ENCODE measurements around the gene SOCS2.
"Not testable (repeated sequence)": the region's sequence is repeated elsewhere in the genome, so short reads cannot be mapped to it uniquely, and the experiment has no call there.

The SOCS2 gene

DNA sequence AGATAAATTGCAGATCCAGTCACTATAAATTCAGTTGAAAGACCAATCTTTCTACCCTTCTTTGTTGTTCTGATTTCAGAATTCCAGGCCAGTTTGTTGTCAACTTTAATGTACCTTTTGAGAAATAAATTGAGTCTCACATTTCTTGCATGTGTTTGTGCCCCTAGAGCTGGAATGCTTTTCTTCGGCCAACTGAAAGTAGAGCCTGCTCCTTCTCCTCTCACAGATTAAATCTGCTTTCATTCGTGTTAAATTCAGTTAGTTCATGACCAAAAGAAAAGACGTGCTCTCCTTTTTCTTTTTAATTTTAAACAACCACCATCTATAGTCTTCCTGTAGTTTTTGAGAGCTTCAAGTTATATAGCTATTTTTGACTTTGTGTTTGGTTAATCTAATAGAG, 22.9 kb downstream of the SOCS2 start:
- DNase-seq: no peak

DNA sequence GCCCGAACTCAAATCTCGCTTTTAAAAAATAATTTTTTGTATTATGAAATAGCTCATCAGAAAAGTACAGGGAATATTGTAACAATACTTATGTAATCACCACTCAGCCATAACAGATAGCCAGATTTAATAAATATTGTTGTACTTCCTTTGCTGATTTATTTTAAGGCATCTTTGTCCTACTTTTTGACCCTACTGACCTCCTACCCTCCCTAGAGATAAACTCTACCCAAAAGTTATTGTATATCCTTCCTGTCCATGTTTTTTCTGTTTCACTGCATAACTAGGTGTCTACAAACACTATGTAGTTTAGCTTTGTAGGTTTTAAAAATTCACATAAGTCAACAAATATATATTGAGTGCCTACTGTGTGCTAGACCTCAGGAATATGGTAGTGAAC, 25.1 kb downstream of the SOCS2 start:
- DNase-seq: no peak

DNA sequence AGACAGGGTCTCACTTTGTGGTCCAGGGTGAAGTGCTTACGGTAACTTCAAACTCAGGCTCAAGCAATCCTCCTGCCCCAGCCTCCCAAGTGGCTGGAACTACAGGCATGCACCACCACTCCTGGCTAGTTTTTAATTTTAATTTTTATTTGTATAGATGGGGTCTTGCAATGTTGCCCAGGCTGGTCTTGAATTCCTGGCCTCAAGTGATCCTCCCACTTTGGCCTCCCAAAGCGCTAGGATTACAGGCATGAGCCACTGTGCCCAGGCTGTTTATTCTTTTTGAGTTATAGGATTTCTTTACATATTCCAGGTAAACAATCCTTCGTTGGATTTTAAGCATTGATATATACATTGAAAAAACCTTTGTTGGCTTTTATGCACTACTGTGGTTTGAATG, 26.7 kb downstream of the SOCS2 start:
- no peak for DNase-seq

DNA sequence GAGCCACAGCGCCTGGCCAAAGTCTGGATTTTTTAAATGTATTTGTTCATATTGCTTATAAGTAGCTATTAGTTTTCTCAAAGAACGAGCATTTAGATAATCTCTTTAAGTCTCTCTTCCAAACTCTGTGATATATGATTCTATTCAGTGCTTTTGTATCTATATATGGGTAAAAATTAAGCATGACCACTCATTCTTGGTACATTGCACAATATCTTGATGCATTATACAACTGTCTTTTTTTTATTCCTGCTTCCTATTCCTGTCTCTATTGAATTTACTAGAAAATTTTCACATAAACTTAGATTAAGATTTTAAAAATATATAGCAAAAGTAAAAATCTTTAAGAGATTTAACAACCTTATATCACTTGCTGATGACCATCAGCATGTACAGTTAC, 29.1 kb downstream of the SOCS2 start:
- DNase-seq: no peak

DNA sequence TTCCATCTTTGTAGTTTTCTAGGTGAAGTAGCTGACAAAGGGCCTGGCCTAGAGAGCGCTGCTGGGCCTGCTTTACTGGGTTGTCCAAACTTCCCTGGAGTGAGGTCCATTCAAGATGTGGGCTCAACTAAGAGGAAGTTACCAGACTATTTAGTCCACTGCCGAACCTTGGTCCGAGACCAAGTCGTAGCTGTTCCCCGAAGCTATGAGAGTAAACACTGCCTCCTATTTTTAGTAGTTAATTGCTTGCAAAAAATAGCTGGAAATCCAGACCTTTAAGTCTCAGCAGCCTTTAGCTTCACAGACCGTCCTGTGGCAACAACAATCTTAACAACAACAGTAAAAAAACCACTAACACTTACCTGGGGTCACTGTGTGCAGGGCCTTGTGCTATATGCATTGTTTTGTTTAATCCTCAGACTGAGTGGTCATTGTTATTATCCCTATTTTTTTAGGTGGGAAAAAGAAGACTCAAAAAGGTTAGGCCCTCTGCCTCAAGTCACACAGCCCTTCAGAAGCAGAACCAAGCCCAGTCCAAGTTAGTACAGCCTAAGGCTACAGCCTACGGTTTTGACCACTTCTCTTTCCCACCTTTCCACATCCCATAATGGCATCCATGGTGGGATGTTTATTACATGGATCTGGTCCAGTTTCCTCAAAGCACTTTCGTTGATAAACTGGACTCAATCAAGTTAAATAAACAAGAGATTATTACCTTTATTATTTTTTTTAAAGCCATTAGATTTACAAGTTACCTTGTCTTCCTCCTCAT, 30.6 kb downstream of the SOCS2 start:
- no peak for DNase-seq

DNA sequence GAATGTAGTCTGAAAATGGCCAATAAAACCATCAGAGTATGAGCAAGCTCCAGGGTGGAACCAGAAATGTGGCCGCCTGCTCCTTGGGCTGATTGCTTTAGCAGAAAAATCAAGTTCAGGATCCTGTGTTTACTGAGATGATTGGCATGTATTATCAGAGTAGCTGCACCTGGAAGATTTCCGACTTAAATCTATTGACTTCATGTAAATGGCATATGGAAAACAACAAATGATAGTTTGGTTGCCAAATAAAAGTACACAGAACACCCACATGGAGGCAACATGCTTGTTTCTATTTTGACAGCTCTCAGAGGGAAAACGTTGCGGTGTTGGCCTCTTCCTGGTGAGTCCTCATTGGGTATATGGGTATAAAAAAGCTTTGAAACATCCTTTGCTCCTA, 31.3 kb downstream of the SOCS2 start:
- DNase-seq: no peak

DNA sequence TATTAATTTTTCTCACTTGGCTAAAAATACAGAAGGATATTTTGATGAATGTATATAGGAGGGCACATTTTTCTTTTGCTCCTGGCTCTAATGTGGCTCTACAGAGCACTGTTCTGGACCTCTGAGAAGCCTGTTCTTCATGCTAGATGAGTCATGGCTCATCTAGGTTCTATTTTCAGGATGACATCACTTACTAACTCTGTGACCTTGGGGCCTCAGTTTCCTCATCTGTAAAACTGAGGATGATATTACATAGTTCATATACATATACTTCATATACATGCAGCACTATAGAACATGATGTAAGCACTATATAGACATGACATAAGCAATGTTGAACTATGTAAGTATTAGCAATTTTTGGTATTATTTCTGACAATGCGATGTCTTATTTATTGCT, 35.8 kb downstream of the SOCS2 start:
- no peak for DNase-seq

DNA sequence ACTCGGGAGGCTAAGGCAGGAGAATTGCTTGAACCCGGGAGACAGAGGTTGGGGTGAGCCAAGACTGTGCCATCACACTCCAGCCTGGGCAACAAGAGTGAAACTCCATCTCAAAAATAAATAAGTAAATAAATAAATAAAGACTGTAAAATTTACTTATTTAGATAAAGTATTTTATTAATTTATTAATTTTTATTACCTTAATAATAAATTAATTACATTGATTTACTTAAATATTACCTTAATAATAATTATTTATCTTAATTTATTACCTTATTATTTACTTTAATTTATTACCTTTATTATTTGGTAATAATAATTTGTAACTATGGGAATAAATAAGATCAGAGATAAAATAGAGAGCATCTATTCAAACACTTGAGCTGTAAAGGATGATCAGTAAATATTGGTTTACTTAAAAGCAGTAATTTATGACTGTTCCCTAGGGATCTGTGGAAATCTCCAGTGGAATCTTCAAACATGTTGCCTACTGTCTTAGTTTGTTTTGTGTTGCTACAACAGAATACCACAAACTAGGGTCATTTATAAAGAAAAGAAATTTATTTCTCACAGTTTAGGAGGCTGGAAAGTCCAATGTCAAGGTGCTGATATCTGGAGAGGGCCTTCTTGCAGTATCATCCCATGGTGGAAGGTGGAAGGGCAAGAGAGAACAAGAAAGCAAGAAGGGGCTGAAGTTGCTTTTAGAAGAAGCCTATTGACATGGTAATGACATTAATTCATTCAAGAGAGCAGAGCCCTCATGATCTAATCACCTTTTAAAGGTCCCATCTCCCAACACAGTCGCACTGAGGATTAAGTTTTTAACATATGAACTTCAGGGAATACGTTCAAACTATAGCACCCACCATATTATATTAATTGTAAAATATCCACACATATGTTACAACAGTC, 37.1 kb downstream of the SOCS2 start:
- DNase-seq: no peak

DNA sequence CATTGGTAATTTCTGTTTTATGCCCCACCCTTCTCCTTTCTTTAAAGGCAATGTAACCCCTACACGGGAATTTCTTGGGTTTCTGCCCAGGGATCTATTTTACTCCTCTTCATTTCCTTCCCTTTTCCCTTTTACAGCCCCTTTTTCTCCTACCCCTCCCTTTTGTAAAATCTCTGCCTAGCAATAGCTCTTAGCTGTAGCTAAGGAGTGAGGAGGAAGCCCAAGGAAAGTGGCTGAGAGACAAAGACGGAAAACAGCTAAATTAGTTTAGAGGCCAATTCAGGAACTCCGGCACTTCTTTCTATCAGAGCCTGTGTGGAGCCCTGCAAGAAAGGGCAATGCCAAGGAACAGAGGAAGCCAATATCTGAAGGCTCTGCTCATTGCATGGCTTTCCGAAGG, 40.3 kb downstream of the SOCS2 start:
- DNase-seq: no peak

DNA sequence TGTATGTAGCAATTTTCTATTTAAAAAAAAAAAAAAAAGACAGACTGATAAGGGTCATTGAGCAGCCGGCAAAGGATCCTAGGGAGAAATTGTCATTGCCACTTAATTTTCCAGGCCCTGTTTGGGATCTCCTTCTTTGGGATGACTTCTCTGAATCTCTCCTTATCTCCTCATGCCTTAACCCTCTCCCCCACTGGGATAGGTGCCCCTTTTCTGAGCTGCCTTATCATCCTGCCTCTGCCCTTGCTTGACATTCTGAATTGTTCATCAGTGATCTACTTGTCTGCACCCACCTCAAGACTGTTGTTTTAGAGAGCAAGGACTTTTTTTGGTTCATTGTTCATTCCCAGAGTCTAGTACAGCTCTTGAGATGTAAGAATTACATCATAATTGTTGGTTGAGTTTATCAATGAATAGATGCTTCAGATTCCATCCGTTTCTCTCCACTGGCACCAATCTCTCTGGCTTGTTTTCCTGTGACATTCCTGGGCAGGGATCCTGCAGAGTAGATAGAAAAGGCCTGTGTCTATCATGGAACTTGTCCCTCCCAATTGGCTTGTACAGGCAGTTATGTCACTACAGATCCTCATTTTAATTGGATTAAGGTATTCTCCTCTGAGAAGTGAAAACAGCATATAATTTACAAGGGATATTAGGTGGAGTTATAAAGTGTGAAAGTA, 42.6 kb downstream of the SOCS2 start:
- DNase-seq: no peak

DNA sequence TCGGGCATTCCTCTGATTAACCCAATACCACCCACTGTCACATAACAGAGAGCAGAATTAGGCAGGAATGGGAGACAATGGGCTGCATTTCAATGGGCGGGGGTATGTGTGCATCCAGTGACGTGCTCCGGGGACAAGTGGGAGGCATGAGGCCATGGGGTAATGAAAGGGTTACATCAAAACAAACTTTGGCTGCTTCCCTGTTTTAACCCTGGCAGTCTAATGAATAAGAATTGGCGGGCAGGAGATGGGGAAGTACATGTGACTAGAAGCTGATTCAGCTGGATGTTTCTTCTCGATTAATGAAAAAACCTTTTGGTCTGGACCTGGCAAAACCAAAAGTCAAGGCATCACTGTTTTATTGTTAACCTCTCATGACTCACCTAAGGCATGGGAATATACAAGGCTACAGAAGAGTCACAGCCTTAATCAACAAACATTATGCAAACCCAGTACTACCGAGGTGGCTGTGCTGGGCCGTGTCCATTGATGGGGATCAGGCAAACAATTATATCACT, 44.2 kb downstream of the SOCS2 start:
- DNase-seq: peak in 1 of 2 experiments; percentile 50

DNA sequence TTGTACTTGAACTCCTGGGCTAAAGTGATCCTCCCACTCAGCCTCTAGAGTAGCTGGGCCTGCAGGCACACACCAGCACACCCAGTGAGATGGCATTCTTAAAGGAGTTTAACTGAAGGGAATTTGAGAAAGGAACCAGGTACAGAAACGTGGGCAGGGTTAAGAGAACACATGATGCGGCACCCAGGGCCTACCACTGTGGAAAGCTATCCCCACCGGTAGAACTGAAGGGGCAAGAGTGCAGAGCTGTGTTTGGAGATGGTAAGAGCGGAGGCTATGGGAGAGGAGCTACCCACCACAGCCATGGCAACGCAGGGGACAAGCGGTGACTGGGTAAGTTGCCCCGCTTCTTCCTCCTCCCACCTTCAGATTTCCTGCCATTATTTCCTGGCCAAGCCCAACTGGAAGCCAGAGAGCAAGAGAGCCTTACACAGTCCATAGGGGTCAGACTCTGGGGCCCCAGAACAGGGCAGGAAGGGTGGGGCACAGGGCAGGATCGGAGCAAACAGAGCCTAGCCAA, 46.5 kb downstream of the SOCS2 start:
- no peak for DNase-seq

DNA sequence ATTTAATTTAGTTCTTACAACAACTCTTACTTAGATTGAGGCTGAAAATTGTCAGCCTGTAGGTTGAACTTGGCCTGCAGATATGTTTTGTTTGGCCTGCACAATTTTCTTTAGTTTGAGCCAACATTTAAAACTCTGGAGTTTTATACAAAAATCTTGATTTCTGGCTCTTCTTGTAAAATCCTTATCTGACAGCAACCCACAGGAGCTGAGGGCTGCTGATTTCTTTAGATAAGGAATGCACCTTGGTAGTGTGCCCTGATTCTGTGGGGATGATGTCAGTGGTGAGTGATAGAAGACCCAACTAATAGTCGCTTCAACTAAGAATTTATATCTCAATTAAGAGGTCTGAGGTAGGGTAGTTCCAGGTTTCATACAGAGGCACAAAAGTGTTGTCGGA, 49.5 kb downstream of the SOCS2 start:
- DNase-seq: no peak

DNA sequence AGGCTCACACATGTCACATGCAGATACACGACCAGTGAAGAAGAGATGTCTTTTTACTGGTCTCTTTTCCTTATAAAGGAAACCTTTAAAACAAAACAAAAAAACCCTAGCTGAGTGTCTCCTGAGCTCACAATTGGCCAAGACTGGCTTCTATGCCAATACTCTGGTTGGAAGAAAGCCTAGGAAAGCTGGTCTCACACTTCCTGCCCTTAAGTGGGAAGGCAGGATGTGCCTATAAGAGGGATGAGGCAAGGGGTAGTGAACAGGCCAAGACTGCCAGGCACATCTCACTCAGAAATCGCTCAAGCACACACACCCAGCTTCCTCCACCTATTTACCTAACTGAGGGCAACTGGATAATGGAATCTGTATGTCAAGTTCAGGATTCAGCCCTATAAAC, 50.0 kb downstream of the SOCS2 start:
- no peak for DNase-seq

DNA sequence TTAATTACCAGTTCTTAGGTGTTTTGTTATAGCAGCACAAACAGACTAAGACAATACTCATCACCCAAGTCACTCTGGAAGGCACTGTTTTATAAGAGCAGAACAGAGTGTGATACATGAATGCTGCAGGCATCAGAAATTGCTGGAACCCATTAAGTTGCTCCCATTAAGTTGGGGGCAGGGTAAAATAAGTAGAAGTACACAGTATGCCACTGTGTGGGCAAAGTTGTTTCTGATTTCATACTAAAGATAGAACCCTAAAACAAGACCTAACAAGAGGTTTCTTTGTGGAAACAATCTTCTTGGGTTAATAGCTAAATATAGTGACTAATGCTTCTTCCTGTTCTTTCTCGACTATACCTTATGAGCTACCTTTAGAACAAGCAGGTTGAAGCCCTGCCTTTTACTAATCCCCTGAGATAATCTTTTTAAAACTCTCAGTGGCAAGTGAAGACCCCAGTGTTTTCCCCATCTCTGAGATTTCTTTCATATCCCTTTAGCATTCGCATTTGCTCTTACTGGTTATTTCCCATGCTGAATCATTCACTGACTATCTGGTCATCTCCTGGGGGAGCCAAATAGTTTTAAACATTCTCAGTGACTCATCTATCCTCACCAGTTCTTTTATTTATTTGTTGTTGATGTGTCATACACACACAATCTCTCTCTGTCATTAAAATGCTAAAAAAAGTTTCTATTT, 52.3 kb downstream of the SOCS2 start:
- no peak for DNase-seq

DNA sequence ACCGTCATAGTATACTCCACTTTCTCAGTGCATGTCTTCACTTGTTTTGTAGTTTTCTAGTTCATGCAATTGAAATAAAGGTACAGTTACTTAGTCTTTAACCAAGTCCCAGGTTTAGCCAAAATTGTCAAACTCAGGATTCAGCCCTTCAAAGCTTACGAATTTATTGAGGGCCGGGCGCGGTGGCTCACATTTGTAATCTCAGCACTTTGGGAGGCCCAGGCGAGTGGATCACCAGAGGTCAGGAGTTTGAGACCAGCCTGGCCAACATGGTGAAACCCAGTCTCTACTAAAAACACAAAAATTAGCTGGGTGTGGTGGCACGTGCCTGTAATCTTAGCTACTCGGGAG, 52.8 kb downstream of the SOCS2 start:
- DNase-seq: not testable (repeated sequence)

DNA sequence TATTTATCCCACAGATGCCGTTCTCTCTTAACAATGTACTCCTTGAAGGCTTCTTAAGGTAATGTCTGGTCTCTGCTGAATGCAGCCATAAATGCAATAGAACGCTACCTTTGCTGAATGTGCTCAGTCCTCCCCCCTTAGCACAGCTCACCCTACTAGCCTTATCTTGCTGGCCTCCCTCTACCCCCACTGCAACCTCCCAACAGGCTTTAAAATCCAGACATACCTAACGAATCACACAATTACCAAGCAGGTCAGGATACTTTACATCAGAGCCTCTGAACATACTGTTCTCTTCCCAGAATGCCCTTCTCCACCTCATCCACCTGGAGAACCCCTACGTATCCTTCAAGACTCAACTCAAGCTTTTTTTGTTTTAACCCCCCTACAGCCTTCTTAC, 53.7 kb downstream of the SOCS2 start:
- DNase-seq: no peak
